GM12878 (cell line): Measurements from ENCODE around the gene ITPR2. TPM values are rescaled to one million over a fixed set of nuclear protein-coding genes. Genes with fewer than 3 reads are reported as not detected.
A peak's percentile ranks its signal among the peaks of the same experiment; 100 is the strongest.

Experiments
- DPF2 ChIP-seq: fragments of 450-650 bp; IDR thresholded peaks from 2 replicates; pipeline ENCODE4 v1.6.1; 2017; ENCODE audit warnings: mild to moderate bottlenecking
- IRF4 ChIP-seq: IDR thresholded peaks from 2 replicates; pipeline ENCODE4 v1.6.1; 2011; ENCODE audit warnings: low read depth, low read length
- NFYA ChIP-seq: IDR thresholded peaks from 2 replicates; pipeline ENCODE4 v1.6.1; 2011; ENCODE audit warnings: low read depth, mild to moderate bottlenecking, low read length, improper control_type of control experiment, borderline replicate concordance
- RAD51 ChIP-seq: fragments of 450-650 bp; IDR thresholded peaks from 2 replicates; pipeline ENCODE4 v1.6.1; 2016; ENCODE audit warnings: moderate library complexity, mild to moderate bottlenecking, inconsistent platforms
- ZNF217 ChIP-seq: fragments of 450-650 bp; IDR thresholded peaks from 2 replicates; pipeline ENCODE4 v1.6.1; 2017; ENCODE audit warnings: antibody characterized with exemption, mild to moderate bottlenecking
- polyA plus RNA-seq, 11 experiments: library from polyadenylated mRNA; depleted of rRNA in 4 of 11; unstranded in 6 of 11; stranded (reverse) in 5 of 11; fragments of >200 nt; fragmentation: Nextera tagmentation in 4 of 11; fragmentation: Illumina TruSeq in 1 of 11; extraction: Ambion mirVana in 4 of 11; extraction: Trizol in 1 of 11; gene quantifications; 1 replicate in 1 of 11; 2 replicates in 10 of 11; pipeline versions ENCODE4 v1.2.1 to v1.2.3, GENCODE V29; 2011 to 2016; ENCODE audit warnings: inconsistent platforms in 2 of 11, missing spikeins in 2 of 11, low read depth in 1 of 11
- total RNA-seq, 4 experiments: library from RNA; depleted of rRNA in 3 of 4; stranded (reverse); fragments of >200 nt in 3 of 4; fragmentation: Illumina TruSeq in 1 of 4; extraction: Trizol in 1 of 4; gene quantifications; 2 replicates each; pipeline versions ENCODE4 v1.2.1 to v1.2.3, GENCODE V29; 2013 to 2021
- TF ChIP-seq, protein P1 (sequence below): fragments of 450-650 bp; IDR thresholded peaks from 2 replicates; pipeline ENCODE4 v1.6.1; 2017; ENCODE audit warnings: mild to moderate bottlenecking, low read depth, inconsistent platforms; ENCODE audit not compliant: poor library complexity, severe bottlenecking
- TF ChIP-seq, protein P2 (sequence below): IDR thresholded peaks from 2 replicates; pipeline ENCODE4 v1.6.1; 2011; ENCODE audit warnings: borderline replicate concordance, low read depth, mild to moderate bottlenecking, moderate library complexity, low read length; ENCODE audit not compliant: insufficient read depth, poor library complexity, severe bottlenecking
- TF ChIP-seq, protein P3 (sequence below): IDR thresholded peaks from 2 replicates; pipeline ENCODE4 v1.6.1; 2011; ENCODE audit warnings: low read depth, low read length, improper control_type of control experiment, borderline replicate concordance
- TF ChIP-seq, protein P4 (sequence below): IDR thresholded peaks from 2 replicates; pipeline ENCODE4 v1.6.1; 2011; ENCODE audit warnings: mild to moderate bottlenecking, low read depth, low read length, moderate library complexity; ENCODE audit not compliant: insufficient replicate concordance

Gene ITPR2
- total and polyA plus RNA-seq, 10 of the 15 experiments (the other 5 are each of a cell fraction or from before 2014, with no cell fraction given), result 7.5 to 76.2 (median 47.1) TPM

DNA sequence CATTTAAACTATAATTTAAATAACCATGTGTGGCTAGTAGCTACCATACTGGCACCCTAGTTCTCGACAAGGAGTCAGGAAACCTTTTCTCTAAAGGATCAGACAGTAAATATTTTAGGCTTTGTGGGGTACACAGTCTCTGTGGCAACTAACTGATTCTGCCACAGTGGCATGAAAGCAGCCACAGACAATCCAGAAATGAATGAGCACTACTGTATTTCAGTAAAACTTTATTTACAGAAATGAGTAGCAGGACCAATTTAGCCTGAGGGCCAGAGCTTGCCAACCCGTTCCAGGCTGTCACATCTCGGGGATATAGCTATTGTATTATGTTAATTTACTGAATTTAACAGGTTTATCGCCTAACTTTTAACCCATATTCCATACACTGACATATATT lies 278.7 kb downstream of the ITPR2 start (continued):
- TF ChIP-seq, protein P1, sequence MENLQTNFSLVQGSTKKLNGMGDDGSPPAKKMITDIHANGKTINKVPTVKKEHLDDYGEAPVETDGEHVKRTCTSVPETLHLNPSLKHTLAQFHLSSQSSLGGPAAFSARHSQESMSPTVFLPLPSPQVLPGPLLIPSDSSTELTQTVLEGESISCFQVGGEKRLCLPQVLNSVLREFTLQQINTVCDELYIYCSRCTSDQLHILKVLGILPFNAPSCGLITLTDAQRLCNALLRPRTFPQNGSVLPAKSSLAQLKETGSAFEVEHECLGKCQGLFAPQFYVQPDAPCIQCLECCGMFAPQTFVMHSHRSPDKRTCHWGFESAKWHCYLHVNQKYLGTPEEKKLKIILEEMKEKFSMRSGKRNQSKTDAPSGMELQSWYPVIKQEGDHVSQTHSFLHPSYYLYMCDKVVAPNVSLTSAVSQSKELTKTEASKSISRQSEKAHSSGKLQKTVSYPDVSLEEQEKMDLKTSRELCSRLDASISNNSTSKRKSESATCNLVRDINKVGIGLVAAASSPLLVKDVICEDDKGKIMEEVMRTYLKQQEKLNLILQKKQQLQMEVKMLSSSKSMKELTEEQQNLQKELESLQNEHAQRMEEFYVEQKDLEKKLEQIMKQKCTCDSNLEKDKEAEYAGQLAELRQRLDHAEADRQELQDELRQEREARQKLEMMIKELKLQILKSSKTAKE, result no peak
- TF ChIP-seq, protein P2, sequence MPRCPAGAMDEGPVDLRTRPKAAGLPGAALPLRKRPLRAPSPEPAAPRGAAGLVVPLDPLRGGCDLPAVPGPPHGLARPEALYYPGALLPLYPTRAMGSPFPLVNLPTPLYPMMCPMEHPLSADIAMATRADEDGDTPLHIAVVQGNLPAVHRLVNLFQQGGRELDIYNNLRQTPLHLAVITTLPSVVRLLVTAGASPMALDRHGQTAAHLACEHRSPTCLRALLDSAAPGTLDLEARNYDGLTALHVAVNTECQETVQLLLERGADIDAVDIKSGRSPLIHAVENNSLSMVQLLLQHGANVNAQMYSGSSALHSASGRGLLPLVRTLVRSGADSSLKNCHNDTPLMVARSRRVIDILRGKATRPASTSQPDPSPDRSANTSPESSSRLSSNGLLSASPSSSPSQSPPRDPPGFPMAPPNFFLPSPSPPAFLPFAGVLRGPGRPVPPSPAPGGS, result no peak
- TF ChIP-seq, protein P3, sequence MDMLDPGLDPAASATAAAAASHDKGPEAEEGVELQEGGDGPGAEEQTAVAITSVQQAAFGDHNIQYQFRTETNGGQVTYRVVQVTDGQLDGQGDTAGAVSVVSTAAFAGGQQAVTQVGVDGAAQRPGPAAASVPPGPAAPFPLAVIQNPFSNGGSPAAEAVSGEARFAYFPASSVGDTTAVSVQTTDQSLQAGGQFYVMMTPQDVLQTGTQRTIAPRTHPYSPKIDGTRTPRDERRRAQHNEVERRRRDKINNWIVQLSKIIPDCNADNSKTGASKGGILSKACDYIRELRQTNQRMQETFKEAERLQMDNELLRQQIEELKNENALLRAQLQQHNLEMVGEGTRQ, result no peak
- TF ChIP-seq DPF2, result no peak
- no peak for TF ChIP-seq RAD51
- TF ChIP-seq, protein P4, sequence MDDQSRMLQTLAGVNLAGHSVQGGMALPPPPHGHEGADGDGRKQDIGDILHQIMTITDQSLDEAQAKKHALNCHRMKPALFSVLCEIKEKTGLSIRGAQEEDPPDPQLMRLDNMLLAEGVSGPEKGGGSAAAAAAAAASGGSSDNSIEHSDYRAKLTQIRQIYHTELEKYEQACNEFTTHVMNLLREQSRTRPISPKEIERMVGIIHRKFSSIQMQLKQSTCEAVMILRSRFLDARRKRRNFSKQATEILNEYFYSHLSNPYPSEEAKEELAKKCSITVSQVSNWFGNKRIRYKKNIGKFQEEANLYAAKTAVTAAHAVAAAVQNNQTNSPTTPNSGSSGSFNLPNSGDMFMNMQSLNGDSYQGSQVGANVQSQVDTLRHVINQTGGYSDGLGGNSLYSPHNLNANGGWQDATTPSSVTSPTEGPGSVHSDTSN, result no peak
- peak; percentile 34; the same call in 1 of the 2 replicates for TF ChIP-seq ZNF217
- no peak for TF ChIP-seq NFYA
- peak; percentile 39; the same call in 1 of the 2 replicates for TF ChIP-seq IRF4
- TF ChIP-seq, all 136 proteins: peak for 7
